H9 (cell line): Measurements from ENCODE around the gene EPB41L2. TPM values are rescaled to one million over a fixed set of nuclear protein-coding genes. Genes with fewer than 3 reads are reported as not detected.

ENCODE experiments used
- DNase-seq: peaks from one replicate; pipeline ENCODE4 v3.0.0-alpha.2; 2017
- H2AFZ ChIP-seq: one replicate; pipeline ENCODE4 v1.6.1; 2013; ENCODE audit warnings: mild to moderate bottlenecking, low read length, control low read depth, moderate library complexity
- H2AK5ac ChIP-seq: 2 replicates; pipeline ENCODE4 v1.6.1; 2013; ENCODE audit warnings: low read length, control low read depth, mixed read lengths; ENCODE audit not compliant: insufficient read length
- H2BK120ac ChIP-seq: one replicate; pipeline ENCODE4 v1.6.1; 2013; ENCODE audit warnings: low read depth, mild to moderate bottlenecking, low read length, control low read depth, inconsistent platforms; ENCODE audit not compliant: poor library complexity, severe bottlenecking
- H2BK12ac ChIP-seq: 2 replicates; pipeline ENCODE4 v1.6.1; 2013; ENCODE audit warnings: low read length, control low read depth, mixed read lengths, low read depth; ENCODE audit not compliant: insufficient read length
- H2BK15ac ChIP-seq: 2 replicates; pipeline ENCODE4 v1.6.1; 2013; ENCODE audit warnings: low read depth, low read length, control low read depth
- H2BK20ac ChIP-seq: one replicate; pipeline ENCODE4 v1.6.1; 2013; ENCODE audit warnings: low read depth, mild to moderate bottlenecking, low read length, control low read depth, inconsistent platforms; ENCODE audit not compliant: poor library complexity, severe bottlenecking
- H2BK5ac ChIP-seq: 2 replicates; pipeline ENCODE4 v1.6.1; 2013; ENCODE audit warnings: low read length, control low read depth, mixed read lengths; ENCODE audit not compliant: insufficient read length
- H3K14ac ChIP-seq: 2 replicates; pipeline ENCODE4 v1.6.1; 2013; ENCODE audit warnings: low read length, control low read depth; ENCODE audit not compliant: insufficient read depth
- H3K18ac ChIP-seq: 2 replicates; pipeline ENCODE4 v1.6.1; 2013; ENCODE audit warnings: low read depth, mild to moderate bottlenecking, mixed read lengths, low read length, control low read depth; ENCODE audit not compliant: insufficient read length
- H3K23ac ChIP-seq: 2 replicates; pipeline ENCODE4 v1.6.1; 2013; ENCODE audit warnings: low read length, control low read depth, mixed read lengths, low read depth; ENCODE audit not compliant: insufficient read length
- H3K23me2 ChIP-seq: 2 replicates; pipeline ENCODE4 v1.6.1; 2013; ENCODE audit warnings: low read depth, mild to moderate bottlenecking, mixed read lengths, low read length, control low read depth; ENCODE audit not compliant: insufficient read length, poor library complexity, severe bottlenecking
- H3K27ac ChIP-seq: 2 replicates; pipeline ENCODE4 v1.5.1; 2013; ENCODE audit warnings: low read length, control low read depth, mixed read lengths, low read depth; ENCODE audit not compliant: insufficient read length
- H3K27me3 ChIP-seq: 2 replicates; pipeline ENCODE4 v1.6.1; 2013; ENCODE audit warnings: low read length, control low read depth, inconsistent platforms; ENCODE audit not compliant: insufficient read depth
- H3K4ac ChIP-seq: 2 replicates; pipeline ENCODE4 v1.6.1; 2013; ENCODE audit warnings: low read depth, mild to moderate bottlenecking, control low read depth, inconsistent platforms, low read length, moderate library complexity
- H3K4me1 ChIP-seq: 2 replicates; pipeline ENCODE4 v1.6.1; 2013; ENCODE audit warnings: low read length, control low read depth, inconsistent platforms; ENCODE audit not compliant: insufficient read depth
- H3K4me2 ChIP-seq: 2 replicates; pipeline ENCODE4 v1.6.1; 2013; ENCODE audit warnings: low read length, control low read depth, mixed read lengths; ENCODE audit not compliant: insufficient read length, insufficient read depth
- H3K56ac ChIP-seq: 2 replicates; pipeline ENCODE4 v1.6.1; 2013; ENCODE audit warnings: low read depth, mild to moderate bottlenecking, mixed read lengths, low read length, control low read depth; ENCODE audit not compliant: insufficient read length
- H3K79me1 ChIP-seq: 2 replicates; pipeline ENCODE4 v1.6.1; 2013; ENCODE audit warnings: low read depth, mild to moderate bottlenecking, moderate library complexity, low read length, control low read depth, inconsistent platforms; ENCODE audit not compliant: insufficient read depth, poor library complexity, severe bottlenecking
- H3K79me2 ChIP-seq: 2 replicates; pipeline ENCODE4 v1.6.1; 2013; ENCODE audit warnings: low read length, control low read depth, inconsistent platforms; ENCODE audit not compliant: insufficient read depth
- H3K9ac ChIP-seq: 2 replicates; pipeline ENCODE4 v1.6.1; 2013; ENCODE audit warnings: low read length, control low read depth, mixed read lengths; ENCODE audit not compliant: insufficient read length; ENCODE audit errors: extremely low read depth
- H3K9me3 ChIP-seq: one replicate; pipeline ENCODE4 v1.6.1; 2013; ENCODE audit warnings: low read depth, low read length, inconsistent platforms; ENCODE audit not compliant: control insufficient read depth
- H3T11ph ChIP-seq: one replicate; pipeline ENCODE4 v1.6.1; 2013; ENCODE audit warnings: mild to moderate bottlenecking, low read length, control low read depth, inconsistent platforms
- H4K20me1 ChIP-seq: one replicate; pipeline ENCODE4 v1.6.1; 2013; ENCODE audit not compliant: control insufficient read depth, insufficient read length, insufficient read depth
- H4K5ac ChIP-seq: 2 replicates; pipeline ENCODE4 v1.6.1; 2013; ENCODE audit warnings: low read depth, mild to moderate bottlenecking, mixed read lengths, low read length, control low read depth; ENCODE audit not compliant: insufficient read length
- H4K8ac ChIP-seq: replicated peaks from 2 replicates; pipeline ENCODE4 v1.6.1; 2013; ENCODE audit warnings: low read length, control low read depth, mixed read lengths, low read depth; ENCODE audit not compliant: insufficient read length
- H4K91ac ChIP-seq: 2 replicates; pipeline ENCODE4 v1.6.1; 2013; ENCODE audit warnings: low read depth, mild to moderate bottlenecking, moderate library complexity, mixed read lengths, low read length, control low read depth; ENCODE audit not compliant: insufficient read length
- H3K27ac Mint-ChIP-seq, 3 experiments: 2 replicates in 2 of 3; 3 replicates in 1 of 3; pipeline ENCODE4 v1.8.0; 2020 to 2021; ENCODE audit warnings: mixed read lengths in 3 of 3, mild to moderate bottlenecking in 1 of 3, moderate library complexity in 1 of 3
- H3K27me3 Mint-ChIP-seq: 2 replicates; pipeline ENCODE4 v1.8.0; 2021; ENCODE audit warnings: low read depth, mild to moderate bottlenecking, moderate library complexity, mixed read lengths
- H3K36me3 Mint-ChIP-seq, 3 experiments: 2 replicates in 2 of 3; 3 replicates in 1 of 3; pipeline ENCODE4 v1.8.0; 2020 to 2021; ENCODE audit warnings: low read depth in 3 of 3, mixed read lengths in 3 of 3; ENCODE audit not compliant: insufficient read depth in 1 of 3
- H3K4me1 Mint-ChIP-seq, 2 experiments: 2 replicates each; pipeline ENCODE4 v1.8.0; 2020; ENCODE audit warnings: mixed read lengths in 2 of 2
- H3K4me3 Mint-ChIP-seq, 2 experiments: 2 replicates in 1 of 2; 3 replicates in 1 of 2; pipeline ENCODE4 v1.8.0; 2020 to 2021; ENCODE audit warnings: mild to moderate bottlenecking in 2 of 2, mixed read lengths in 2 of 2, moderate library complexity in 1 of 2
- H3K9me3 Mint-ChIP-seq, 2 experiments: 2 replicates in 1 of 2; 3 replicates in 1 of 2; pipeline ENCODE4 v1.8.0; 2020; ENCODE audit warnings: mild to moderate bottlenecking in 2 of 2, mixed read lengths in 2 of 2, moderate library complexity in 1 of 2
- CTCF ChIP-seq: fragments of 200-600 bp; sonication (generic); conservative IDR thresholded peaks from 3 replicates; pipeline ENCODE4 v1.8.0; 2021; ENCODE audit warnings: antibody characterized with exemption, mild to moderate bottlenecking
- WGBS: extraction: QIAGEN DNeasy Blood & Tissue Kit; methylation state at CpG from one replicate; pipeline ENCODE4 v1.1.7; 2013; ENCODE audit warnings: missing lambda C conversion rate, low lambda C conversion rate, mixed read lengths; ENCODE audit not compliant: insufficient read length; ENCODE audit errors: extremely low coverage; 5-methylcytosine and 5-hydroxymethylcytosine counted together
- total RNA-seq: library from RNA; stranded (reverse); gene quantifications from 2 replicates; pipeline ENCODE4 v1.2.1, GENCODE V29; 2021

The EPB41L2 gene
- total RNA-seq, 1 experiment from 2014 or later, result 90.2 TPM

GRCh38 chr6:131051341-131051740 lies 11.7 kb downstream of the EPB41L2 start:
- no peak overlapping the region for H4K91ac ChIP-seq
- no peak for DNase-seq

More at GRCh38 chr6:131051341-131051740, 11.7 kb downstream of the EPB41L2 start:
- Histone ChIP-seq H3K4ac (no peak overlapping the region), H2BK20ac (no peak overlapping the region), H3K23me2 (no peaks in the 10 kb centered on the region), H4K8ac (no peak overlapping the region), H4K20me1 (no peaks in the 10 kb centered on the region), H3K9ac (no peak overlapping the region), H3K4me1 (no peaks in the 10 kb centered on the region), H3K27ac (no peak overlapping the region), H2BK5ac (no peak overlapping the region), H3K23ac (no peak overlapping the region), H3T11ph (no peak overlapping the region), H2BK120ac (no peak overlapping the region), H3K27me3 (no peaks in the 10 kb centered on the region), H3K18ac (no peak overlapping the region), H4K5ac (no peak overlapping the region), H3K56ac (no peak overlapping the region), H2BK15ac (no peak overlapping the region), H3K14ac (no peak overlapping the region), H3K79me2 (peaks cover 9% of the 10 kb centered on the region; the same call in 1 of the 2 replicates), H3K9me3 (peaks cover 20% of the 10 kb centered on the region), H2AK5ac (no peak overlapping the region), H2AFZ (no peak overlapping the region), H2BK12ac (no peak overlapping the region), H3K4me2 (no peak overlapping the region), H3K79me1 (no peaks in the 10 kb centered on the region)
- TF ChIP-seq CTCF, result no peak
- H3K36me3 Mint-ChIP-seq, result peaks cover 19 to 27% (median 21%) of the 10 kb centered on the region in 3 experiments
- peaks cover 2 to 9% of the 10 kb centered on the region in 2 experiments; a peak in 3 of 4 replicates for H3K4me1 Mint-ChIP-seq
- H3K9me3 Mint-ChIP-seq, result peaks cover 20 to 23% of the 10 kb centered on the region in 2 experiments
- no CpG with 5 or more reads among the region's 1 CpG for WGBS
- peak overlapping the region in 1 of 3 experiments; percentile 35; a peak in 2 of 7 replicates for H3K27ac Mint-ChIP-seq
- H3K4me3 Mint-ChIP-seq, result no peak overlapping the region; a peak in 1 of 5 replicates
- no peaks in the 10 kb centered on the region for H3K27me3 Mint-ChIP-seq
